HG02884 (cell line): ENCODE data around the gene C9orf78.
A peak's percentile ranks its signal among the peaks of the same experiment; 100 is the strongest.
"Not testable (repeated sequence)": the region's sequence is repeated elsewhere in the genome, so short reads cannot be mapped to it uniquely, and the experiment has no call there.

Source experiments
- ATAC-seq: cut with Tn5 transposase; IDR thresholded peaks from one replicate; pipeline ENCODE4 v1.9.1; 2021; ENCODE audit warnings: mild to moderate bottlenecking, moderate library complexity; ENCODE audit not compliant: unreplicated experiment

The C9orf78 gene

DNA sequence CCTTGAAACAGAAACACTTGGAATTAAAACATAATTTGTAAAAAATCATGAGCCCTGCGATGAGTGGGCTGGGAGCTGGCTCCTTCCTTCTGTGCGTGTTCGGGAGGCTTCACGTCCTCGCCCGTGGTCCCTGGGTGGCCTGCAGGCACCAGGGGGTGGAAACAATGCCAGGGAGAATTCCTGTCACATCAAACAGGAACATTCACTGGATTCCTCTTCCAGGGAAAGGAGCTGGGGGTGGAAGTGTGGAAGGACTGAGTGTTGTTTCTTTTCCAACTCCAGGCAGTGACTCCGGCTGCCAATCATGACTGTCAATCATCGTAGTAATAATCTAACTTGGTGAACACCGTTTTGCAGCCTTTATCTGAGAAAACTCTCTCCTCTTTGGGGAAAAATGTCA, 21.4 kb downstream of the C9orf78 start:
- ATAC-seq, result no peak

DNA sequence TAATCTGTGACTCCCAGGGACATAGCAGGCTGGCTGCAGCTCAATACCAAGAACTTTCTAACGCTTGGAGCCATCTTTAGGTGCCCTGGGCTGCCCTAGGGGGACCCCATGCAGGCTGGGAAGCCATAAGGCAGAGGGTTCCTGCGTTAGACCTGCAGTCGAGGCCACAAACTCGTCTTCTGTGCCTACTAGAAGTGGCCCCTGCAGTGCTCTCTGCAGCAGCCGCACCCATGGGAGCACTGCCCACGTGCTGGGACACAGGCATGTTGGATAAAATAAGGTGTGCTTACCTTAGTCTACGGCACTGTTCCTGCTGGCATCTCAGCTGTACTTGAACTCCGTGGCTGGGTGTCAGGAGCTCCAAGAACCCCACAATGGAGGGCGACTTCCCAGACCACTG, 22.7 kb downstream of the C9orf78 start:
- ATAC-seq, result no peak

DNA sequence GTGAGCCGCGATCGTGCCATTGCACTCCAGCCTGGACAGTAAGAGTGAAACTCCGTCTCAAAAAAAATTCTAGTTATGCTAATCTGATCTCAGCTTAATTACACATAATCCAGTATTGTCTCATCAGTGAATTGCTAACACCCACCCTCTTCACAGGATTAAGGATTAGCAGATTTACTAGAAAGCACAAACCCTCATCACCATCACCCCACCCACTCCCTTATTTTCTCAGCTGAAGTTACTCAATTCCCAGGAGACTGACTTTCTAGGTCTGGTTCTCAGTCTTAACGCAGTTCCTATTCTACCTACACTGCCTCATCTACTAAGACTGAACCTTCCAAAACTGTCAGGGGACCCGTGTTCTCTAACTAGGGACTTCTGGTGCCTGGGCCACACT, 23.1 kb downstream of the C9orf78 start:
- no peak for ATAC-seq

DNA sequence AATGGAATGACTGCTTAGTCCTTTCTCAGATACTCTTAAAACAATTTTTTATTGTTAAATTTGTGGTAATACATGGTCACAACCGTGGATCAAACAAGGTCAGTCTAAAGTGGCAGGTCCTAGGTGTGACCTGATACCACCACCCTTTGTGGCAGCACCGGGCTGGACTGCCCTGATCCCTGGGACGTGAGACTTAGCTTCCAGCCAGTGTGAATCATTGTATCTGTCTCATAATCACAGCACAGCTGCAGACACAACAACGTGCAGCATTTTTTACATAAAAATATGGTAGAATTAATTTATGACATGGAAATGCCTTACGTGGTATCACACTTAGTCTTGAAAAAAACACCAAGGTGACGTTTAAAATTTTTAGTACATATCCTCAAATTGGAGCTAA, 24.3 kb downstream of the C9orf78 start:
- no peak for ATAC-seq

DNA sequence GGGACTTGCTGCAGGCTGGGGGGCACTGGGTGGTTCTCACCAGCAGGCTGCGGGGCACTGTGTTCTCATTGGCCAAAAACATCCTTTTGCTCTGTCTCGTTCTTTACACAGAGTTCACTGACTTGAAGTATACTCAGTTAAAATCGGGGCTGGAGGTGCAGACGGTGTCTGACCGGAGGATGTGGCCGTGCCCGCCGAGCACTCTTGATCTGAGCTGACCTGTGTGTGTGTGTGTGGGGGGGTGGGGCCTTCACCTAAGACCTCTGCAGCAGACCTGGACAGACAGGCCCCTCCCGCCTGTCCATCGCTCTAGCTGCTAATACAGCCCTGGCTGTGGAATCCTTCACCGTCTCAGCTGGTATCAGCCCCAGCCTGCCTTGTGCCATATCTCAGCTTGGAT, 25.0 kb downstream of the C9orf78 start:
- ATAC-seq, result no peak

DNA sequence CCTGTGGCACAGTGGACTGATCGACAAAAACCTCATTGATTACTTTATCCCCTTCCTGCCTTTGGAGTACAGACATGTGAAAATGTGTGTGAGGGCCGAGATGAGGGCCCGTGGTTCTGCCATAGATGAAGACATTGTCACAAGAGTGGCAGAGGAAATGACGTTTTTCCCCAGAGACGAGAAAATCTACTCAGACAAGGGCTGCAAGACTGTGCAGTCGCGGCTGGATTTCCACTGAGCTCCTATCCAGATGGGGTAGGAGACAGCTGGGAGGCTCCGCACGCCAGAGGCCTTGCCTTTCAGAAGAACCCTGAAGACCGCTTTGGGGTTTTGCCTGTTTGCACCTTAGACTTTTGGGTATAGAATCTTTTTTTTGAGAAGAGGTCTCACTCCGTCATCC, 25.7 kb downstream of the C9orf78 start:
- ATAC-seq, result no peak

DNA sequence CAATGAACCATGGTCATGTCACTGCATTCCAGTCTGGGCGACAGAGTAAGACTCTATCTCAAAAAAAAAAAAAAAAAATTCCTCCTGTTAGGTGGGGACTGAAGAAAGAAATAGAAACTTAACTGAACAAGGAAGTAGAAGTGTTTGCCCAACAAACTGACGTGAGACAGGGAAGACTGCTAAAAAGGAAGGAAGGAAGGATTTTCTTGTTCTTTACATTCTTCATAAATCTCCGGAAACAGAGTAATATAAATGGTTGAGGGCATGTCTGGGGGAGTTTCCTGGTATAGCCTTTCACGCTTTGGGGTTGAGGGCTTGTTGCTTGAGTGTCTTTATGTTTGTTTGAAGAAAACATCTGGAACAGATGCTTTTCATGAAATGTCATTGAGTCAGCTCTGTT, 29.0 kb downstream of the C9orf78 start:
- no peak for ATAC-seq

DNA sequence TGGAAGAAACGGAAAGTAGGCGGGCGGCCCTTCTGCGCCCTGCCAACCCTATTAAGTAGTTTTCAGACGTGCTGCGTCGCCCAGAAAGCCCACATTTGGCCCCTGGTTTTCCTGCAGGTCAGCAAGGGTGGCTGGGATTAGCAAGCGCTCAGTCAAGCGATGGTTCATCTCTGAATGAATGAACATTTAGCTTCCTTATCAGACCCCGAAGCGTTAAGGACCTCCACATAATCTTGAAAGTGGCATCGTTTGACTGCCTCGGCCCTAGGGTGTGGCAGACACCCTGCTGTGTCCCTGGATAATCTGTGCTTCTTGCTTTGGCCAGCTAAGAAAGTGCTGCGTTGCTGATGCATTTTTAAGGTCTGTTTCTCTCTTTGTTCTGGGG, 31.4 kb downstream of the C9orf78 start:
- peak; percentile 10 for ATAC-seq

DNA sequence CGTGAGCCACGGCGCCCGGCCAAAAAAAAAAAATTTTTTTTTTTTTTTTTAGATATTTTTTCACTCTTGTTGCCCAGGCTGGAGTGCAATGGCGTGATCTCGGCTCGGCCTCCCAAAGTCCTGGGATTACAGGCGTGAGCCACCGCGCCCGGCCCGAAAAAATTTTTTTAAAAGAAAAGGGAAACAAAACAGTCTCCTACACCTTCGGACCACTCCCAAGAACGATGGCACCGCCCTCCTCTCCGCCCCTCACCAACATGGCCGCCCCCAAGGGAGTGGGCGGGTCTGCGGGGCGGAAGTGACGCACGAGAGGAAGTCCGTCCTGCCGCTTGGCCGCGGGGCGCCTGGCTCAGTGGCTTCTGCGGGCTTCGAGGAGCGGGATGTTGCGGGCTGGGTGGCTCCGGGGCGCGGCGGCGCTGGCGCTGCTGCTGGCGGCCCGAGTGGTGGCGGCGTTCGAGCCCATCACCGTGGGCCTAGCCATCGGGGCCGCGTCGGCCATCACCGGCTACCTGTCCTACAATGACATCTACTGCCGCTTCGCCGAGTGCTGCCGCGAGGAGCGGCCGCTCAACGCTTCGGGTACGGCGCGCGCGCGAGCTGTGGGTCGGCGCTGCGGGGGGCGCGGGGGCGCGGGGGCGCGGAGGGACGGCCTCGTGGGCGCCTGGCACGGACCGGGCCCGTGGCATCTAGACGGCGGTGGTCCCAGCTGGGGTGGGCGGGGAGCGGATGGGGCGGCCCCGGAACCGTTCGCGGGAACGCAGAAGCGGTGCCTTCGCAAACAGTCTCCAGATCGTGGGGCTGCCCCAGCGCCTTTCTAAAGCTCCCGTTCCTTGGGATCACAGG, 32.0 kb downstream of the C9orf78 start, which contains the start of gene TOR1B:
Gene TOR1B (plus strand): TSS at position 352 of the 843 bp plus-strand sequence. CDS start 29 bp downstream, at position 381.
- ATAC-seq, result peak; percentile 84

DNA sequence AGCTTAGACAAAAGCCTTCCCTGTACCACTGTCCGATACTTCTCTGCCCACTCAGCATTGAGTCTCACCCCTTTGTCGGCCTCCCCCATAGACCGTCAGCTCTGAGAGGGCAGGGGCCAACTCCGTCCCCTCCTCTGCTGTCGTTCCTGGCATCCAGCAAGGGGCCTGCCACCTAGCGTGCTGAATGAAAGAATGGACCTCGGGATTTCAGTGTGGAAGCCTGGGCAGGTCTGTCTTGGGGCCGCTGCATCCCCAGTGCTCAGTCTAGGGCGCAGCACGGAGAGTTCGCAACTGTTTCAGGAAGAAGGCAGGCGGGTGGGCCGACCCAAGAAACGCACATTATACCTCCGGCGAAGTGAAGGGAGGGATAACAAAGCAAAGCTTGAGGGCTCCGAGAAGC, 33.6 kb downstream of the C9orf78 start:
- no peak for ATAC-seq

DNA sequence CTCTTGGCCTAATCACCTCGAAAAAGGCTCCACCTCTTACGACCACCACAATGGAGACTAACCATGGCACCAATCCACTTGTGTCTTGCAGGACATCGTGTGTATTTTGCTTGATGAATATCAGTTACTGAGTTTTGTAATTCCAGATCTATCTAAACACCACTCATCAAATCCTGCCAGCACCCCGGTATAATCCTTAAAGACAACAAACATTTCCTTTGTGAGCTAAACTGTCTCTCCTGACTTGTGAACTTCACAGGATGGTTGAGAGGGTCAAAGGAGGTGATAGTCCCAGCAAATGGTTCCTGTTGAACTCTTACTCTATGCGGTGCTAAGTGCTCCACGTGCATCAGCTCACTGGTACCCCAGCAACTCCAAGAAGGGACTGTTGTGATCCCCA, 36.1 kb downstream of the C9orf78 start:
- no peak for ATAC-seq

DNA sequence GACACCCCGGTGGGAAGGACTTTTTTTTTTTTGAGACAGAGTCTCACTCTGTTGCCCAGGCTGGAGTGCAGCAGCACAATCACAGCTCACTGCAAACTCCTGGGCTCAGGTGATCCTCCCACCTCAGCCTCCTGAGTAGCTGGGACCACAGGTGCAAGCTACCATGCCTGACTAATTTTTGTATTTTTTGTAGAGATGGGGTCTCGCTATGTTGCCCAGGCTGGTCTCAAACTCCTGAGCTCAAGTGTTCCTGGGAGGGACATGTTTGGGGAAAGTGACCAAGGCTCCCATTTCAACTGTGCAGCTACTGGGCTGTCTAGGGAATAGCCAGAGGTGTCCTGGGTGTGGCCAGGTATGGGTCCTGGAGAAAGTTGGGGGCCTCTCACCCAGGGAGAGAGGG, 39.0 kb downstream of the C9orf78 start:
- ATAC-seq, result not testable (repeated sequence)

DNA sequence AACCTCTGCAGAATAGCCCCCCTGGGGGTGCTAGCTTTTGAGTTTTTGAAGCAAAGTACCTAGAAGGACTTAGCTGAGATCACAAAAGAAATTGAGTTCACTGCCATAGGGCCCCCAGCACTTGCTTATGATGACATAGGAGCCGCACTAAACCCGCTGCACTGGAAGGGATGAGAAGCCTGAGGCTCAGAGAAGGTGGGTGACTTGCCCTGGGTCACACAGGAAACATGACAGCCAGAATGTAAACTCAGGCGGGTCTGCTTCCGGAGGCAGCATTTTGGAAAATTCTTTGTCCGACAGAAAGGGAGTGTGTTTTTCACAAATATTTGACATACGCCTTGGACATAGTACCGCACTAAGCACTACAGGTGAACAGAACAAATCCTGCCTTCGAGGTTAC, 40.5 kb downstream of the C9orf78 start:
- ATAC-seq, result no peak

DNA sequence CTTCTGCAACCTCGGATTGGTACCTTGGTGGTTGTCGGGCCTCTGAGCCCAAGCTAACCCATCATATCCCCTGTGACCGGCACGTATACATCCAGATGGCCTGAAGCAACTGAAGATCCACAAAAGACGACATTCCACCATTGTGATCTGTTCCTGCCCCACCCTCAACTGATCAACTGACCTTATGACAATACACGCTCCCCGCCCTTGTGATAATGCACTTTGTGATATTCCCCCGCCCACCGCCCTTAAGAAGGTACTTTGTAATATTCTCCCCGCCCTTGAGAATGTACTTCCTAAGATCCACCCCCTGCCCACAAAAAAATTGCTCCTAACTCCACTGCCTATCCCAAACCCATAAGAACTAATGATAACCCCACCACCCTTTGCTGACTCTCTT, 48.6 kb downstream of the C9orf78 start:
- no peak for ATAC-seq

DNA sequence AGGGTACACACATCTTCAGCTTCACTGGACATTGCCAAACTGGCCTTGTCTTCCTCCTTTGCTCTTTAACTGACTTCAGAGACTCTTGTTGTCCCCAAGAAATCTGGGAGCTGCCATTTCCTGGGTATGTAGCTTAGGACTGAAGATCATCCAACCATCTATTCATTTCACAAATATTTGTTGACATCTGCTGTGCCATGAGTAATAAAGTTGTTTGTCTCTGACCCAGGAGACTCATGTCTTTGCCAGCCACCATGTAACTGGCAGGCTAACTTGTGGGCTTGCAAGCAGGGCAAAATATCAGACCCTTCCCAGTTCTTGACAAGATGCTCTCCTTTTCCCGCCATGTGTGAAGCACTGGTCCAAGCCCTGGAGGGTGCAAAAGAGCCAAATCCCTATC, 49.2 kb downstream of the C9orf78 start:
- ATAC-seq, result no peak

DNA sequence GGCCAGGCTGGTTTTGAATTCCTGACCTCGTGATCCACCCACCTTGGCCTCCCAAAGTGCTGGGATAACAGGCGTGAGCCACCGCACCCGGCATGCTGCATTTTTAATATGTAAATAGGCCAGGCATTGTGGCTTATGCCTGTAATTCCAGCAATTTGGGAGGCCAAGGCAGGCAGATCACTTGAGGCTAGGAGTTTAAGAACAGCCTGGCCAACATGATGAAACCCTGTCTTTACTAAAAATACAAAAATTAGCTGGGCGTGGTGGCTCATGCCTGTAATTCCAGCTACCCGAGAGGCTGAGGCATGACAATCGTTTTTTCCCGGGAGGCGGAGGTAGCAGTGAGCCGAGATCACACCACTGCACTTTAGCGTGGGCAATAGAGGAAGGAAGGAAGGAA, 50.1 kb downstream of the C9orf78 start:
- ATAC-seq, result not testable (repeated sequence)

DNA sequence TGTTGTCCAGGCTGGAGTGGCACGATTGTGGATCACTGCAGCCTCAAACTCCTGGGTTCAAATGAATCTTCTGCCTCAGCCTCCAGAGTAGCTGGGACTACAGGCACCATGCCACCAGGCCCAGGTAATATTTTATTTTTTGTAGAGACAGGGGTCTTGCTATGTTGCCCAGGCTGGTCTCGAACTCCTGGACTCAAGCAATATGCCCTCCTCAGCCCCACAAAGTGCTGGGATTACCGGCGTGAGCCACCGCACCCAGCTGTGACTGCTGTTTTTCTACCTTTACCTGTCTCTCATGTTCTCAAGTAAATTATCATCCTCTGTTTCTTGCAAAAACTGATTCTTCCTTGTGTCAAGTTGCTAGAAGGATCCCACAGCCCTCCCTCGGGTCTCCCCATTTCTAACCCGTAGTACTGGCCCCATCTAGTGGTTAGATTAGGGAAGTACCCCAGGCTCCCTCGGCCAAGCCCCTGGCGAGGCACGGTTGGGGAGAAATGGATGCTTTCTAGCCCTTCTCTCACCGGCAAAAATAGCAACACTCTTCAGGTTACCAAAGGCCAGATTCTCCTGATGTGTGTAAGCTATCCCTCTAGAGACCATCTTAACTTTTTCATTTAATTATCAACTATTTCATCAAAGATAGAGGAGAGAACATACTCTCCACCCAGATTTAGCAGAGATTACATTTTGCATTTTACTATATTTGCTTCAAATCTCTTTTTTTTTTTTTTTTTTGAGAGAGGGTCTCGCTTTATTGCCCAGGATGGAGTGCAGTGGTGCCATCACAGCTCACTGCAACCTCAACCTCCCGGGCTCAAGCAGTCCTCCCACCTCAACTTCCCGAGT, 51.3 kb downstream of the C9orf78 start:
- no peak for ATAC-seq

DNA sequence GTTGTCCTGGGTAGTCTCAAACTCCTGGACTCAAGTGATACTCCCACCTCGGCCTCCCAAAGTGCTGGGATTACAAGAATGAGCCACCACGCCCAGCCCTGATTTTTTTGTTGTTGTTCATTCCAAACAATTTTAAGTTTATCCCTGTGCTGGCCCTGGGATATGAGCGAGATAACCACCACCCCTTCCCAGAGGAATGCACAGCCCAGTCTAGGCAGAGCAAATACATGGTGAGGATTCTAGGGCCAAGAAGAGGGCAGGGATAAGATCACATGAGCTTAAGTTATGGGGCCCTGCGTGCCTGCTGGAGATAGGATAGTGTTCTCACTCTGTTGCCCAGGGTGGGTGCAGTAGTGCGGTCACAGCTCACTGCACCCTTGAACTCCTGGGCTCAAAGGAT, 53.1 kb downstream of the C9orf78 start:
- ATAC-seq, result no peak

DNA sequence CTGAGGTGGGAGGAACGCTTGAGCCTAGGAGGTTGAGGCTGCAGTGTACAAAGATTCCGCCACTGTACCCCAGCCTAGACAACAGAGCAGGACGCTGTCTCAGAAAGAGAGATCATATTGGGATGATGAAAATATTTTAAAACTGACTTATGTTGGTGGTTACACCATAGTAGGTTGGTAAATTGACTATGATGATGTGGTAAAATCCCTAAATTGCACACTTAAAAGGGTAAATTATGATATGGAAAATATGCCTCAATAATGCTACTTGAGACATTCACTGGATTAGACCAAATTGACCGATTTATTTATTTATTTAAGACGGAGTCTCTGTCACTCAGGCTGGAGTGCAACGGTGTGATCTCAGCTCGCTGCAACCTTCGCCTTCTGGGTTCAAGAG, 53.9 kb downstream of the C9orf78 start:
- ATAC-seq, result no peak

DNA sequence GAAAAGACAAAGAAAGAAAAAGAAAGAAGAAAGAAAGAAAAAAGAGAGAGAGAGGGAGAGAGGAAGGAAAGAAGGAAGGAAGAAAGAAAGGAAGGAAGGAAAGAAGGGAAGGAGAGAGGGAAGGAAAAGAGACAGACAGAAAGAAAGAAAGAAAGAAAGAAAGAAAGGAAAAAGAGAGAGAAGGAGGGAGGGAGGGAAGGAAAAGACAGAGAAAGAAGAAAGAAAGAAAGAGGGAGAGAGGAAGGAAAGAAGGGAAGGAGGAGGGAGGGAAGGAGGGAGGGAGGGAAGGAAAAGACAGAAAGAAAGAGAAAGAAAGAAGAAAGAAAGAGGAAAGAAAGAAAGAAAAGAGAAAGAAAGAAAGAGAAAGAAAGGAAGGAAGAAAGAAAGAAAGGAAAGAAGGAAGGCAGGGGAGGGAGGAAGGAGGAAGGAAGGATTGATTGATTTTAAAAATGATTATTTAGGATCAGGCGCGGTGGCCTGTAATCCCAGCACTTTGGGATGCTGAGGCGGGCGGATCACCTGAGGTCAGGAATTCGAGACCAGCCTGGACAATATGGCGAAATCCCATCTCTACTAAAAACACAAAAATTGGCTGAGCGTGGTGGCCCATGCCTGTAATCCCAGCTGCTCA, 55.4 kb downstream of the C9orf78 start:
- no peak for ATAC-seq

DNA sequence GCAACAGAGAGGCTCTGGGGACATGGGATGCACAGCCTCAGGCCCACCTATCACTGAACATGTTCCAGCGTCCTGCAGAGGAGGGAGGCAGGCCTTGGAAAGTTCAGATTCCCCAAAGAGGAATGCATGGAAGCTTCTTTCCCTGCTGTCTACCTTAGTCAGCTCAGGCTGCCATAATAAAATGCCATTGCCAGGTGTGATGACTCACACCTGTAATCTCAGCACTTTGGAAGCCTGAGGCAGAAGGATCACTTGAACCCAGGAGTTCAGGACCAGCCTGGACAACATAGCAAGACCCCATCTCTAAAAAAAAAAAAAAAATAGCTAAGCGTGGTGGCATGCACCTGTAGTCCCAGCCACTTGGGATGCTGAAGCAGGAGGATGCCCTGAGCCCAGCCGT, 56.6 kb downstream of the C9orf78 start:
- ATAC-seq, result no peak

DNA sequence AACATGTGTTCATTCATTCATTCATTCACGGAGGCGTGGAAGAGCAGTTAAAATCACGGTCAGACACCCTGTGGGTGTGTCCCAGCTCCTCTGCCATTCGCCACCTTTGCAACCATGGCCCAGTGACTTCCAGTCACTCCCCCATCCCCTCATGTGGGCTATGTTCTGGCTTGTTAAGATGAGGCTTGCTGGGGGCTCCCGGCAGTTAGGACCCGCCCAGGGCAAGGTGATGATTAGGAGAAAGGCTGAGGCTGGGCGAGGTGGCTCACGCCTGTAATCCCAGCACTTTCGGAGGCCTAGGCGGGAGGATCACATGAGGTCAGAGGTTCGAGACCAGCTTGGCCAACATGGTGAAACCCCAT, 57.3 kb downstream of the C9orf78 start:
- ATAC-seq, result no peak
